A549 (cell line): ENCODE data around the gene MSGN1.

Experiments
- BHLHE40 ChIP-seq: IDR thresholded peaks from 2 replicates; pipeline ENCODE4 v1.6.1; 2012; ENCODE audit warnings: low read depth, low read length, inconsistent platforms
- CTCF ChIP-seq: fragments of >200 bp; sonication (Bioruptor Twin); formaldehyde crosslinking; IDR thresholded peaks from 3 replicates; pipeline ENCODE4 v1.5.1; 2016
- KDM5A ChIP-seq: fragments of 200-600 bp; sonication (generic); IDR thresholded peaks from 2 replicates; pipeline ENCODE4 v1.6.1; 2016; ENCODE audit warnings: antibody characterized with exemption, mild to moderate bottlenecking
- MAFK ChIP-seq: fragments of 450-650 bp; IDR thresholded peaks from 2 replicates; pipeline ENCODE4 v1.6.1; 2014; ENCODE audit not compliant: partially characterized antibody
- MAZ ChIP-seq: fragments of 150-350 bp; IDR thresholded peaks from 2 replicates; pipeline ENCODE4 v1.6.1; 2014; ENCODE audit warnings: antibody characterized with exemption, low read depth, low read length, borderline replicate concordance
- MYC ChIP-seq: IDR thresholded peaks from 2 replicates; pipeline ENCODE4 v1.6.1; 2012; ENCODE audit warnings: mild to moderate bottlenecking, inconsistent platforms, low read length, improper control_type of control experiment, borderline replicate concordance
- POLR2A ChIP-seq: IDR thresholded peaks from 2 replicates; pipeline ENCODE4 v1.6.1; 2012; ENCODE audit warnings: mild to moderate bottlenecking, low read length
- SMC3 ChIP-seq: fragments of >200 bp; sonication (Bioruptor Twin); formaldehyde crosslinking; IDR thresholded peaks from 3 replicates; pipeline ENCODE4 v1.6.1; 2018; ENCODE audit warnings: inconsistent platforms
- TF ChIP-seq, protein P1 (sequence below): fragments of 150-350 bp; IDR thresholded peaks from 2 replicates; pipeline ENCODE4 v1.6.1; 2014; ENCODE audit warnings: low read depth, mild to moderate bottlenecking, low read length

DNA sequence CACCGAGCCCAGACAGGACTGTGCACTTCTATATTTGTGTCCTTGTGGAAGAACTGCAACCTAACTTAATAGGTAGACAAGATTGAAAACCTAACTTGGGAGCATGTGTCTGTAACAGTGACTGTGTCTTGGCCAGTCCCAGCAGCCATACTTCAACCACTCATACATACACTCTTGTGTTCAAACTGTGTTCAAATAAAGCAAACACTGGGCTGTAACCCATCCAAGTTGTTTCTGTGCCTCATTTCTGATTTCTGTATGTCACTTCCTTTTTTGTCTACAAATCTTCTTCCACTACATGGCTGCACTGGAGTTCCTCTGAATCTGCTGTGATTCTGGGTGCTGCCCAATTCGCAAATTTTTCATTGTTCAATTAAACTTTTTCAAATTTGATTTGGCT is 31.0 kb downstream of the MSGN1 start:
- TF ChIP-seq POLR2A (no peak), MYC (no peak), BHLHE40 (no peak), CTCF (no peak), MAZ (no peak), KDM5A (no peak), MAFK (no peak), SMC3 (no peak)
- TF ChIP-seq, protein P1, sequence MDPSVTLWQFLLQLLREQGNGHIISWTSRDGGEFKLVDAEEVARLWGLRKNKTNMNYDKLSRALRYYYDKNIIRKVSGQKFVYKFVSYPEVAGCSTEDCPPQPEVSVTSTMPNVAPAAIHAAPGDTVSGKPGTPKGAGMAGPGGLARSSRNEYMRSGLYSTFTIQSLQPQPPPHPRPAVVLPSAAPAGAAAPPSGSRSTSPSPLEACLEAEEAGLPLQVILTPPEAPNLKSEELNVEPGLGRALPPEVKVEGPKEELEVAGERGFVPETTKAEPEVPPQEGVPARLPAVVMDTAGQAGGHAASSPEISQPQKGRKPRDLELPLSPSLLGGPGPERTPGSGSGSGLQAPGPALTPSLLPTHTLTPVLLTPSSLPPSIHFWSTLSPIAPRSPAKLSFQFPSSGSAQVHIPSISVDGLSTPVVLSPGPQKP: no peak
